ENCODE data around the gene GP1BB.

DNA sequence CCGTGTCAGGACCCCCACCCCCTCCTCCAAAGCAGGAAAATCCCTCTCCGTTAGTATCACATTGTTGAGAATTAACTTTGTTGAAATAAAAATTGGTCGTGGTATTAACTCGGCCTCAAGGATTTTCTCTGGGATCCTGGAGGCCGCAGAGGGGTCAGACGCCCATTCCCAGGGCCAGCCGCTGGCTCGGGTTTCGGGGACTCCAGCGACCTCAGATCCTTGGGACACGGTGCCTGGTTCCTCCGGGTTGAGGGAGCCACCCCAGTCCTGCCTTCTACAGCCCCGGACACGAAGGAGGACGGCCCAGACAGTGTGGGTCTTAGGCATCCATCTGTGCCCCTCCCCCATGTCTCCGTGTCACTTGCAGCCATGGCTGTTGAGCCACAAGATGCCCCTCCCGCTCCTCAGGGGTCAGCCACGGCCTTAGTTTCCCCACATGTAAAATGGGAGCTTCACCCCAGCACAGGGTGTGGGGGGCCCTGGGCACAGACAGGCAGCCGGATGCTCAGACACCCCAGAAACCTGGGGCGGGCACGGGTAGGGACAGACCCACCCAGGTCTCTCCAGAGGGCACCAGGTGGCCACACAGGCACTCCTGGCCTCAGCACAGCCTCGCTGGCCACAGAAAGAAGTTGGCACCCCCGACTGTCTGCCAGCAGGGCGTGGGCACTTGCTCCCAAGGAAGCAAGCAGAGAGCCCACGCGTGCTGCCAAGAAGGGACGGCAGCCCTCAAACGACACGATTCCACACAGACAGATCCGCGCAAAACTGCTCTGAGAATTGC lies 15.5 kb downstream of the GP1BB start:
- TF ChIP-seq, protein P1, sequence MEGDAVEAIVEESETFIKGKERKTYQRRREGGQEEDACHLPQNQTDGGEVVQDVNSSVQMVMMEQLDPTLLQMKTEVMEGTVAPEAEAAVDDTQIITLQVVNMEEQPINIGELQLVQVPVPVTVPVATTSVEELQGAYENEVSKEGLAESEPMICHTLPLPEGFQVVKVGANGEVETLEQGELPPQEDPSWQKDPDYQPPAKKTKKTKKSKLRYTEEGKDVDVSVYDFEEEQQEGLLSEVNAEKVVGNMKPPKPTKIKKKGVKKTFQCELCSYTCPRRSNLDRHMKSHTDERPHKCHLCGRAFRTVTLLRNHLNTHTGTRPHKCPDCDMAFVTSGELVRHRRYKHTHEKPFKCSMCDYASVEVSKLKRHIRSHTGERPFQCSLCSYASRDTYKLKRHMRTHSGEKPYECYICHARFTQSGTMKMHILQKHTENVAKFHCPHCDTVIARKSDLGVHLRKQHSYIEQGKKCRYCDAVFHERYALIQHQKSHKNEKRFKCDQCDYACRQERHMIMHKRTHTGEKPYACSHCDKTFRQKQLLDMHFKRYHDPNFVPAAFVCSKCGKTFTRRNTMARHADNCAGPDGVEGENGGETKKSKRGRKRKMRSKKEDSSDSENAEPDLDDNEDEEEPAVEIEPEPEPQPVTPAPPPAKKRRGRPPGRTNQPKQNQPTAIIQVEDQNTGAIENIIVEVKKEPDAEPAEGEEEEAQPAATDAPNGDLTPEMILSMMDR (conservative IDR thresholded peaks at IDR 0.05; ENCODE audit: low read length), result no peak
- TF ChIP-seq EZH2phosphoT487 (IDR thresholded peaks at IDR 0.05; ENCODE audit: borderline replicate concordance), result no peak
